ENCODE measurements around the gene UBE3A.

The UBE3A gene

DNA sequence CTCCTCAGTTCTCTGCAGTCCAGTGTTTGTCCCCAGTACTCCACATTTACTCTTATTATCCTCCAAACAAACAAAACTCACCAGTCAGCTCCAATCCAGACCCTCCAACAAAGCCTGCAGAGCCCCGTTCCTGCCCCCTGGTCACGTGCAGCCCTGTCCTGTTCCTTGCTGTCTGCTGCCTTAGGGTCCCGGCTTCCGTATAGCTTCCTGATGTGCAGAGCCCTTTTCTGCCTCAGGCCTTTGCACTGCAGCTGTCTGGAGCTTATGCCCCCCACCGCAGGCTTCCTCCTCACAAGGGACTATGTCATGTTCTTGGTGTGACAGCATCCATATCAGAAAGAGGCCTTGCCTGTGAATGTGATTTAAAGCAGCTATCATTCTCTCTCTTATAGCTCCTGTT is 39.0 kb upstream of the UBE3A start:
- H3K4me3 ChIP-seq (ENCODE audit: low read depth, low read length): no peak overlapping the region
- no peaks in the 10 kb centered on the region for H3K36me3 ChIP-seq
- no peaks in the 10 kb centered on the region for H3K9me3 ChIP-seq (ENCODE audit: severe bottlenecking)
- TF ChIP-seq, protein P1, sequence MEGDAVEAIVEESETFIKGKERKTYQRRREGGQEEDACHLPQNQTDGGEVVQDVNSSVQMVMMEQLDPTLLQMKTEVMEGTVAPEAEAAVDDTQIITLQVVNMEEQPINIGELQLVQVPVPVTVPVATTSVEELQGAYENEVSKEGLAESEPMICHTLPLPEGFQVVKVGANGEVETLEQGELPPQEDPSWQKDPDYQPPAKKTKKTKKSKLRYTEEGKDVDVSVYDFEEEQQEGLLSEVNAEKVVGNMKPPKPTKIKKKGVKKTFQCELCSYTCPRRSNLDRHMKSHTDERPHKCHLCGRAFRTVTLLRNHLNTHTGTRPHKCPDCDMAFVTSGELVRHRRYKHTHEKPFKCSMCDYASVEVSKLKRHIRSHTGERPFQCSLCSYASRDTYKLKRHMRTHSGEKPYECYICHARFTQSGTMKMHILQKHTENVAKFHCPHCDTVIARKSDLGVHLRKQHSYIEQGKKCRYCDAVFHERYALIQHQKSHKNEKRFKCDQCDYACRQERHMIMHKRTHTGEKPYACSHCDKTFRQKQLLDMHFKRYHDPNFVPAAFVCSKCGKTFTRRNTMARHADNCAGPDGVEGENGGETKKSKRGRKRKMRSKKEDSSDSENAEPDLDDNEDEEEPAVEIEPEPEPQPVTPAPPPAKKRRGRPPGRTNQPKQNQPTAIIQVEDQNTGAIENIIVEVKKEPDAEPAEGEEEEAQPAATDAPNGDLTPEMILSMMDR (IDR thresholded peaks at IDR 0.05; ENCODE audit: low read depth, low read length): no peak
- no peak for DNase-seq
- H3K27me3 ChIP-seq (ENCODE audit: insufficient read depth, low read depth, severe bottlenecking): no peaks in the 10 kb centered on the region
- H3K27ac ChIP-seq: no peak overlapping the region

GRCh38 chr15:25474251-25474650 is 35.4 kb upstream of the UBE3A start:
- H3K9me3 ChIP-seq (ENCODE audit: severe bottlenecking): no peaks in the 10 kb centered on the region
- no peaks in the 10 kb centered on the region for H3K36me3 ChIP-seq
- H3K27me3 ChIP-seq (ENCODE audit: insufficient read depth, low read depth, severe bottlenecking): no peaks in the 10 kb centered on the region
- no peak overlapping the region for H3K27ac ChIP-seq
- no peak for DNase-seq
- TF ChIP-seq, protein P1 (IDR thresholded peaks at IDR 0.05; ENCODE audit: low read depth, low read length): no peak
- H3K4me3 ChIP-seq (ENCODE audit: low read depth, low read length): no peak overlapping the region

DNA sequence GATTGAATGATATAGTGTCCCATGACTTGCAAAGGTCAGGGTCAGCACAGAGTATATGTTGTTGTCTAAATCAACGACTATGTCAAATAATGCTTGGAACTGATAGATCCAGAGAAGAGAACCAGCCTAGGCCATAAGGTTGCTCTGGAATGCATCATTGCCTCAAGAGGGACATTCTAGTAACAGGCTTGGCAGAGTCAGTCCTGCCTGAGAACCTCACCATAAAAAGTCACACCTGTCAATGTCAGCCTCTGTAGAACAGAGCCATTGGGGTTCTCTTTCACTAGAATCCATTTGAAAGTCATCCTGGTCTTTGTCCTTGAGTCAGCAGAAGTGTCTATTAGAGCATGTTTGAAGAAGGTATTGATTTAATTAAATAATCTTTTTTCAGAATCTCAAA is 31.4 kb upstream of the UBE3A start:
- no peak for DNase-seq
- Histone ChIP-seq H3K36me3 (no peaks in the 10 kb centered on the region), H3K27ac (no peak overlapping the region), H3K4me3 (ENCODE audit: low read depth, low read length) (no peak overlapping the region), H3K9me3 (ENCODE audit: severe bottlenecking) (no peaks in the 10 kb centered on the region), H3K27me3 (ENCODE audit: insufficient read depth, low read depth, severe bottlenecking) (no peaks in the 10 kb centered on the region)
- TF ChIP-seq, protein P1 (IDR thresholded peaks at IDR 0.05; ENCODE audit: low read depth, low read length): no peak

- TF ChIP-seq, protein P1 (IDR thresholded peaks at IDR 0.05; ENCODE audit: low read depth, low read length): no peak
- Histone ChIP-seq H3K27ac (no peak overlapping the region), H3K36me3 (no peaks in the 10 kb centered on the region)
These were observed 30.6 kb upstream of the UBE3A start for GRCh38 chr15:25469377-25469776.

DNA sequence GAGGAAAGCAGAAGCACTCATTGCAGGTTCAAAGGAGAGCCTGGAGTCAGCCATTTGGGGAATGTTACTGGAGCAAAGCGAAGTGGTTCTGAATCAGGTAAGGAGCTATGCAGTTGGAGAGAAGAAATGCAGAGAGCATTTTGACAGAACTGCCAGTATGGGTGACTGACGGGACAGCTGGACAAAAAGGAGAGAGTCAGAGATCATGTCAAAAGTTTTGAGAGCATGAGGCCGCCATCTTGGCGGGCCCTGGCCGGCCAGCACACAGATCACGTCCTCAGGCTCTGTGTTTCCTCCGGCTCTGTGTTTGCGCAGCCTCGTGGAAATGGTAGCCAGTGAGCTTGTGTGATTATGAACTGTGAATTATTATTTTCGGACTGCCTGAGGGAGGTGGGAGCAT is 29.8 kb upstream of the UBE3A start:
- no peaks in the 10 kb centered on the region for H3K9me3 ChIP-seq (ENCODE audit: severe bottlenecking)
- H3K27me3 ChIP-seq (ENCODE audit: insufficient read depth, low read depth, severe bottlenecking): no peaks in the 10 kb centered on the region
- H3K4me3 ChIP-seq (ENCODE audit: low read depth, low read length): no peak overlapping the region
- H3K36me3 ChIP-seq: no peaks in the 10 kb centered on the region
- DNase-seq: no peak
- TF ChIP-seq, protein P1 (IDR thresholded peaks at IDR 0.05; ENCODE audit: low read depth, low read length): no peak
- no peak overlapping the region for H3K27ac ChIP-seq

More at GRCh38 chr15:25469377-25469776, 30.6 kb upstream of the UBE3A start:
- no peaks in the 10 kb centered on the region for H3K9me3 ChIP-seq (ENCODE audit: severe bottlenecking)
- no peak overlapping the region for H3K4me3 ChIP-seq (ENCODE audit: low read depth, low read length)
- DNase-seq: no peak
- no peaks in the 10 kb centered on the region for H3K27me3 ChIP-seq (ENCODE audit: insufficient read depth, low read depth, severe bottlenecking)

GRCh38 chr15:25465835-25466234 is 27.0 kb upstream of the UBE3A start:
- H3K4me3 ChIP-seq (ENCODE audit: low read depth, low read length): no peak overlapping the region
- H3K27me3 ChIP-seq (ENCODE audit: insufficient read depth, low read depth, severe bottlenecking): no peaks in the 10 kb centered on the region
- no peak overlapping the region for H3K27ac ChIP-seq
- H3K9me3 ChIP-seq (ENCODE audit: severe bottlenecking): no peaks in the 10 kb centered on the region
- no peak for DNase-seq
- TF ChIP-seq, protein P1 (IDR thresholded peaks at IDR 0.05; ENCODE audit: low read depth, low read length): no peak
- H3K36me3 ChIP-seq: no peaks in the 10 kb centered on the region

Data from WERI-Rb-1 (cell line).